HG02840 (cell line): Measurements from ENCODE around the gene CASTOR2.
"Not testable (repeated sequence)": the region's sequence is repeated elsewhere in the genome, so short reads cannot be mapped to it uniquely, and the experiment has no call there.

Experiments used
- ATAC-seq: cut with Tn5 transposase; IDR thresholded peaks from one replicate; pipeline ENCODE4 v1.9.1; 2021; ENCODE audit warnings: mild to moderate bottlenecking, moderate library complexity, moderate number of reproducible peaks; ENCODE audit not compliant: unreplicated experiment, low FRiP score

Gene CASTOR2

DNA sequence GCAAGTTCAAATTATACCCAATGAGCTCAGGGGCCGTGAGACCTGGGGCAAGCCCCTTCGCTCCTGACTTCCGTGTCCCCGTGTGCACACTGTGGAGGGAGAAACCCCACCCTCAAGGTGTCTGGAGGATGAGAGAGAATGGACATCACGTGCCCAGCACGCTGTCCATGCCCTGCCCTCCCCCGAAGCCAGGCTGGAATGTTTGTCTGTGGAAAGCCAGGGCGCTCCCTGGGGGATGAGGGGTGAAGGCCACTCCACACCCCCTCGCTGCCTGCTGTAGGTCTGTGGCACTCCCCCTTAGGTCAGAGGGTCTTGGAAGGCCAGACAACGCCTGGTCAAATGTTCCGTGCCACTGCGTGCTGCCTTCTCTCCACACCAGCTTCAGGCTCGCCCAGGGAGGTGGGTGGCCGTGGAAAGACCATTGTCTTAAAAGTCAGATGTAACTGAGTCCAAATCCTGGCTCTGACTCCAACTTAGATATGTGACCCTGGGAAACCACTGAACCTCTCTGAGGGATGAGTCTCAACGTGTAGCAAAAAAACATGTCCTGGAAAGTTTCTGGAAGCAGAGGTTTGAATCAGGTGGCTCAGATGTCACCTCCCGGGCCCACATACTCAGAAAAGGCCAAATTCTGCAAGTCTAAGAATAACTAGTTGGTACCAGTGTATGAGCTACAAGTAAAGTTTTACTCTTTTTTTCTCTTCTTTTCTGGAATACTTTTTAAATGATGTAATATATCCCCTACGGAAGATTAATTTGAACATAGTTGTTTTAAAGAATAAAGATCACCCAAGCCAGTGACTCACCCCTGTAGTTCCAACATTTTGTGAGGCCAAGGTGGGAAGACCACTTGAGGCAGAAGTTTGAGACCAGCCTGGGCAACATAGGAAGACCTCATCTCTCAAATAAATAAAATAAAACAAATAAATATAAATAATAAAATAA, 84.2 kb downstream of the CASTOR2 start:
- ATAC-seq, result no peak

GRCh38 chr7:75049817-75050216, 85.3 kb downstream of the CASTOR2 start:
- ATAC-seq, result no peak

- ATAC-seq, result no peak
Measured at GRCh38 chr7:75050501-75050900, 86.0 kb downstream of the CASTOR2 start.

GRCh38 chr7:75054744-75055143, 90.2 kb downstream of the CASTOR2 start:
- no peak for ATAC-seq

- ATAC-seq, result no peak
Measured at GRCh38 chr7:75055155-75055554, 90.7 kb downstream of the CASTOR2 start.

- ATAC-seq, result no peak
Measured at GRCh38 chr7:75055830-75056772, 91.6 kb downstream of the CASTOR2 start.

GRCh38 chr7:75058406-75058805, 93.9 kb downstream of the CASTOR2 start:
- ATAC-seq, result no peak

GRCh38 chr7:75064291-75064690, 99.8 kb downstream of the CASTOR2 start:
- no peak for ATAC-seq

DNA sequence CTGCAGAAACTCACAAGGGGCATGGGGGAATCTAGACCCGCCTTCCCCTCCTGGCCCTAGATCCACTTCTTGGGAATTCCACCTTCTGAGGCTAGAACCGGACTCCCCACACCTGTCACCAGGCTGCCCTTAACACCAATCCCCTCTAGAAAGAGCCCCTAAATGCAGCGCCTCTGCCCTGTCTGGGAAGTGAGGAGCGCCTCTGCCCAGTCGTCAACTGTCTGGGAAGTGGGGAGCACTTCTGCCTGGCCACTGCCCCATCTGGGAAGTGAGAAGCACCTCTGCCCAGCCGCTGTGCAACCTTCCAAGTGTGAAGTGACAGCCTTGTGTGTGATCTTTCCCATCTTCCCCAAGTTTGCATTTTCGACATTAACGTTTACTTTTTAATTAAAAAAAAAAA, 100.3 kb downstream of the CASTOR2 start:
- ATAC-seq, result no peak

- ATAC-seq, result no peak
Measured at GRCh38 chr7:75066521-75066920, 102.0 kb downstream of the CASTOR2 start.

- no peak for ATAC-seq
Measured at GRCh38 chr7:75072981-75073283, 108.4 kb downstream of the CASTOR2 start.

GRCh38 chr7:75074262-75074641, 109.7 kb downstream of the CASTOR2 start:
- not testable (repeated sequence) for ATAC-seq
